Testis (tissue), 2 donors: Measurements from ENCODE around the gene TNFRSF4.

Experiments
- CTCF ChIP-seq, 3 experiments: fragments of 450-650 bp in 2 of 3; fragments of 200-600 bp in 1 of 3; sonication (generic) in 1 of 3; IDR thresholded peaks; one replicate each; pipeline ENCODE4 v1.5.1; 2016 to 2019; ENCODE audit warnings: antibody characterized with exemption in 3 of 3, mild to moderate bottlenecking in 2 of 3, moderate library complexity in 1 of 3
- POLR2A ChIP-seq: fragments of 450-650 bp; IDR thresholded peaks from one replicate; pipeline ENCODE4 v1.6.1; 2017; ENCODE audit warnings: antibody characterized with exemption, mild to moderate bottlenecking, moderate library complexity

GRCh38 chr1:1255078-1255477 is 41.1 kb upstream of the TNFRSF4 start:
- TF ChIP-seq CTCF (IDR thresholded peaks at IDR 0.05) (no peak), POLR2A (no peak)
